Stomach smooth muscle (tissue), 2 donors: ENCODE measurements around the gene MGAM2.

Source experiments
- H3K27ac ChIP-seq: one replicate; pipeline ENCODE4 v1.7.0; 2013; ENCODE audit warnings: mild to moderate bottlenecking, low read length, inconsistent platforms
- H3K27me3 ChIP-seq, 2 donors: one replicate each; pipeline ENCODE4 v1.7.0; 2013; ENCODE audit warnings: low read length in 2 of 2; ENCODE audit not compliant: insufficient read depth in 2 of 2, control insufficient read depth in 1 of 2
- H3K36me3 ChIP-seq, 2 donors: one replicate each; pipeline ENCODE4 v1.7.0; 2013; ENCODE audit warnings: low read length in 2 of 2; ENCODE audit not compliant: control insufficient read depth in 2 of 2, insufficient read depth in 2 of 2
- H3K4me1 ChIP-seq: one replicate; pipeline ENCODE4 v1.7.0; 2013; ENCODE audit warnings: low read length; ENCODE audit not compliant: control insufficient read depth, insufficient read depth
- H3K4me3 ChIP-seq, 2 donors: one replicate each; pipeline ENCODE4 v1.7.0; 2013; ENCODE audit warnings: low read length in 2 of 2
- H3K9ac ChIP-seq, 2 donors: one replicate each; pipeline ENCODE4 v1.7.0; 2013; ENCODE audit warnings: low read length in 2 of 2, mild to moderate bottlenecking in 1 of 2
- H3K9me3 ChIP-seq, 2 donors: one replicate each; pipeline ENCODE4 v1.7.0; 2013; ENCODE audit warnings: low read length in 2 of 2; ENCODE audit not compliant: control insufficient read depth in 2 of 2
- donor health status: healthy.
- donor health status: Pancreatic carcinoma.

Gene MGAM2

DNA sequence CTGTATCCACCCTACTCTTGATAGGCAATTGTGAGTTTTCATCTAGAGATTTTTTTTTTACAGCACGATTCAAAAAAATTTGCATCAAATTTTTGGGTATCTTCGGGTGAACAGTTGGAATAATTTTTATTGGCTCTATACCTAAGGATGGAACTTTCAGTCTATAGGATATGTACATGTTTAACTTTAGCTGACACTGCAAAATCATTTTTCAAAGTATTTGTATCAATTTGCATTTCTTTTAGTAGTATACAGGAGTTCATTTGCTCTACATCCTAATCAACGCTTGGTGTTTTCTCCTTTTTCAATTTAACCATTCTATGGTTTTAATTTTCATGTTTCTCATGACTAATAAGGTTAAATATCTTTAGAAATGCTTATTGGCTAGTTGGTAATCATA lies 11.7 kb downstream of the MGAM2 start:
- no peaks in the 10 kb centered on the region for H3K27me3 ChIP-seq
- no peak overlapping the region for H3K4me3 ChIP-seq
- H3K9me3 ChIP-seq, result no peaks in the 10 kb centered on the region
- no peaks in the 10 kb centered on the region for H3K4me1 ChIP-seq
- H3K27ac ChIP-seq, result no peak overlapping the region
- H3K9ac ChIP-seq, result no peak overlapping the region
- no peaks in the 10 kb centered on the region for H3K36me3 ChIP-seq

GRCh38 chr7:142125256-142125955 lies 13.9 kb downstream of the MGAM2 start:
- Histone ChIP-seq H3K9me3 (no peaks in the 10 kb centered on the region), H3K4me1 (no peaks in the 10 kb centered on the region), H3K27ac (no peak overlapping the region), H3K27me3 (no peaks in the 10 kb centered on the region), H3K4me3 (no peak overlapping the region), H3K9ac (no peak overlapping the region), H3K36me3 (no peaks in the 10 kb centered on the region)

DNA sequence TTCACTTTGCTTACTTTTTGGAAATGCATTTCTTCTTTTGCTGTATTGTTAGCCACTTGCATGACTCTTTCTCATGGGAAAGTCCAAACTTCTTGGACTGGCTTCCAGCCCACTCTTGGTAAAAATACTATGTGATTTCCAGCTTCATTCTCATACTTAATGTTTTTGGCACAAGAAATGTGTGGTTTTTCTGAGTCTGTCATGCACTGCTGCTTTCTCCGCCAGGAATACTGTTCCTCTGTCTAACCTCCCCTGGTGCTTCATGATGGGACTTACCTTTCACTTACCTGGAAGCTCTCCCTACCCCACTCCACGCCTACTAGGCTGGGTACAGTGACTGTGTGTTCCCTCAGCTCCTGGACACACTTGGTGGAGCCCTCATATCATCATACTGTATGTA lies 18.7 kb downstream of the MGAM2 start:
- no peaks in the 10 kb centered on the region for H3K27me3 ChIP-seq
- H3K4me3 ChIP-seq, result no peak overlapping the region
- no peaks in the 10 kb centered on the region for H3K9me3 ChIP-seq
- H3K4me1 ChIP-seq, result no peaks in the 10 kb centered on the region
- no peak overlapping the region for H3K27ac ChIP-seq
- H3K36me3 ChIP-seq, result no peaks in the 10 kb centered on the region
- H3K9ac ChIP-seq, result no peak overlapping the region

- H3K9ac ChIP-seq, result no peak overlapping the region
- no peak overlapping the region for H3K27ac ChIP-seq
- no peaks in the 10 kb centered on the region for H3K9me3 ChIP-seq
- H3K4me1 ChIP-seq, result no peaks in the 10 kb centered on the region
- no peaks in the 10 kb centered on the region for H3K27me3 ChIP-seq
- H3K4me3 ChIP-seq, result no peak overlapping the region
- no peaks in the 10 kb centered on the region for H3K36me3 ChIP-seq
Observed at GRCh38 chr7:142131439-142132185, 20.1 kb downstream of the MGAM2 start.

DNA sequence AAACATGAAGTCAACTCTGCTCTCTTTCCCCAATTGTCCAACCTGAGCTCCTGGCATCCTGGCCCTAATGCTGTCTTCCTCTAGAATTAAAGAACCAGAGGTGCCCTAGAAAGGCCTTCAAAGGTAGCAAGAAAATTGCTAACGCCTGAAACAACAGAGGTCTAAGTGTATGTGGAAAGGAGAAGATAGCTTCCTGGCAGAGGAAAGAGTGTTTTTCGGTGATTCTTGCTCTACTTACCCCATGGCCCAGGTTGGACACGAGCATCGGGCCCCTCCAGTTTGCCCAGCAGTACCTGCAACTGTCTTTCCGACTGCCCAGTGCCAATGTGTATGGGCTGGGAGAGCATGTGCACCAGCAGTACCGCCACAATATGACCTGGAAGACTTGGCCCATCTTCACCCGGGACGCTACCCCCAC lies 22.2 kb downstream of the MGAM2 start:
- Histone ChIP-seq H3K27me3 (no peaks in the 10 kb centered on the region), H3K36me3 (no peaks in the 10 kb centered on the region), H3K27ac (no peak overlapping the region), H3K9me3 (no peaks in the 10 kb centered on the region), H3K4me3 (no peak overlapping the region), H3K4me1 (no peaks in the 10 kb centered on the region), H3K9ac (no peak overlapping the region)

DNA sequence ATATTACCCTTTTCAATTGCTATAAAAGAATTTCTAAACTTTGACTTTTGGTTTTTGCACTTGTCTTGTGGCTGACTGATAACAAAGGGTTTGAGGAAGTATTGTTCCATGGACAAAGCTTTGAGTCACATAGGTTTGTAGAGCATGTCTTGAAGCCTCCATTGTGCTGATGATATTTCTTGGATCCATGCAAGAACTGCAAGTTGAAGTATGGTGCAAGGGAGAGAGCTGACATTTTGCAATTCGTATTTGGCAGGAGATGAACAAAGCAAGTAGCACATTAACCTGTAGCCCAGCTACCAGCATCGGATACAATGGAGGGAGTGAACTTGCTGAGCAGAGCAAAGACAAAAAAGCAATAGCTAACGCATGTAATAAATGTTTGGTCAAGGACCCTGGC lies 23.4 kb downstream of the MGAM2 start:
- no peaks in the 10 kb centered on the region for H3K9me3 ChIP-seq
- no peak overlapping the region for H3K27ac ChIP-seq
- H3K9ac ChIP-seq, result no peak overlapping the region
- no peaks in the 10 kb centered on the region for H3K36me3 ChIP-seq
- H3K4me3 ChIP-seq, result no peak overlapping the region
- H3K4me1 ChIP-seq, result no peaks in the 10 kb centered on the region
- no peaks in the 10 kb centered on the region for H3K27me3 ChIP-seq

DNA sequence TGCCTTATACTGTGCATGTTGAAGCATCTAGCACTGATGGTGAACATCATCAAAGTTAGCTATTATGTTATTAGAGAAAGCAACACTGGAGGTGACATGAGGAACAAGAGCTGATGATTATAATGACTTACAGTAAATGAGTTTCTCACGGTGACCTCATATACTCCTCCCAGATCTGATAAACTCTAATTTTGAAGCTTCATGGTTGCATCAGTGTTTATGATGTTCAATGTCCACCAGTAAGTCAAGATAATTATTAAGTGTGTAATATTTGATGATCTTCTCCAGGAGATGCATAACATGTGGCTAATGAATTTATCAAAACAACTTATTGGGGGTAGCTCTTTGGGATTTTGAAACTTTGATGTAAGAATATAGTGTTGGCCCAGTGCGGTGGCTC lies 27.5 kb downstream of the MGAM2 start:
- no peak overlapping the region for H3K27ac ChIP-seq
- no peak overlapping the region for H3K4me3 ChIP-seq
- no peaks in the 10 kb centered on the region for H3K4me1 ChIP-seq
- H3K9me3 ChIP-seq, result no peaks in the 10 kb centered on the region
- H3K9ac ChIP-seq, result no peak overlapping the region
- H3K27me3 ChIP-seq, result no peaks in the 10 kb centered on the region
- H3K36me3 ChIP-seq, result no peaks in the 10 kb centered on the region

DNA sequence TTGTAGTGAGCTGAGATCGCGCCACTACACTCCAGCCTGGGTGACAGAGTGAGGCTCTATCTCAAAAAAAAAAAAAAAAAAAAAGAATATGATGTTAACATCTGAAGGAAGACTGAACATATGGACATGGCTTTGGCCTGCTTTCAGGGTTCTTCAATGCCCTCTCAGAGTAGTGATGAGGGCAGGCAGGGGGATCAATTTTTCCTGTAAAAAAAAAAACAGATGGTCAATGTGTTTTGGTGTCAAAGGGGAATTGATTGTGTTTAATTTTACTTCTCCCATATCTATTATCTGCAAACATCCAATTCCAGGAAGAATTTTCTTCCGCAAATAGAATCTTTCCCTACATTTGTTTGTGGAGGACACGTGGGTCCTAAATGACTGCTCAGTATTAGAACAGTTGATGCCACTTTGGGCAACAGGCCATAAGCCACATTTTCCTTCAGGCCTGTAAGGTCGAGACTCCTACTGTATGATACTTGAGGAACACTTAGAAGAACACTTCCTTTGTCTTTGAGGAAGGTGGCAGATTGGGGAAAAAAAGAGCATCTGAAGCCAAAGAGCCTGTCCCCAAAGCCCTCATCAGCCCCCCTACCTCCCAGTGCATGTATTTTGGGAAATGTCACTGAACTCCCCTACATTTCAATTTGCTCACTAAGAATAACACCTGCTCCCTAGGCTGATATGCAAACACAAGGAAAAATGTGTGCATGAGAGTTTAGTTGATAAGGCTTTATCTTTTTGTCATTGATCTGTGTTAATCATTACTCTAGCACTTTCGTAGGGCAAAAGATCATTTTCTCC lies 28.3 kb downstream of the MGAM2 start:
- no peaks in the 10 kb centered on the region for H3K36me3 ChIP-seq
- no peak overlapping the region for H3K27ac ChIP-seq
- H3K9ac ChIP-seq, result no peak overlapping the region
- H3K9me3 ChIP-seq, result no peaks in the 10 kb centered on the region
- no peak overlapping the region for H3K4me3 ChIP-seq
- no peaks in the 10 kb centered on the region for H3K27me3 ChIP-seq
- no peaks in the 10 kb centered on the region for H3K4me1 ChIP-seq

DNA sequence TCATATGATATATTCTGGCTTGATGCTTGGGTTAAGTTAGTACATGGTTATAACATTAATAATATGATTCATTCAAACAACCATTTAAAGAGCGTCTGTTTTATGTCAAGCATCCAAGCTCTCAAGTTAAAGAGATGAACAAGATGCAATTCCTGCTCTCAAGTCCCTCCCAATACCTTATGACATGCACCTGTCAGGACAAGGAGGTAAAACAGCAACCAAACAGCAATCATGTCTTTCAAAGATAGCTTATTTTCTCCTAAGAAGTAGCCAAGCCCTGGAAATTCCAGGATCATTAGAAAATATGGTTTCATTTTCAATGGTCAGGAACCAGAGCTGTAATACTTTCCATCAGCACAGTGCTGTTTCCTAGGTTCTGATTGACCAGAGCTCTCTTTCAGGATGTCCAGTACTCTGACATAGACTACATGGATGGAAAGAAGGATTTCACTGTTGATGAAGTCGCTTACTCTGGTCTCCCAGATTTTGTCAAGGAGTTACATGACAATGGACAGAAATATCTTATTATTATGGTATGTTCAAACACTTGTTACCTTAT lies 29.0 kb downstream of the MGAM2 start:
- Histone ChIP-seq H3K36me3 (no peaks in the 10 kb centered on the region), H3K9me3 (no peaks in the 10 kb centered on the region), H3K27ac (no peak overlapping the region), H3K4me3 (no peak overlapping the region), H3K4me1 (no peaks in the 10 kb centered on the region), H3K27me3 (no peaks in the 10 kb centered on the region), H3K9ac (no peak overlapping the region)

DNA sequence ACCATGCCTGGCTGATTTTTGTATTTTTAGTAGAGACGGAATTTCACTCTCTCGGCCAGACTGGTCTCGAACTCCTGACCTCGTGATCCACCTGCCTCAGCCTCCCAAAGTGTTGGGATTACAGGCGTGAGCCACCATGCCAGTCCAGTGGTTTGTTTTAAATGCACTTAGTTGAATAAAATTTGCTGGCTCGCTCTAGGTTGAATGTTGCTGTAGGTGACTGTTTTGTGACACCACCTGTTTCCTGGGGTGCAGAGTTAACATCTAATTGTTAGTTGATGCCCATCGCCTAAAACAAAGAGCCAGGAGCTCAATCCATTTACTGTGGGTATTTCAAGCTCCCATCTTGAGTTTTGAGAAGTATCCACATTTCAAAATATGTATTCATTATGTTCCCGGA lies 31.2 kb downstream of the MGAM2 start:
- H3K27ac ChIP-seq, result no peak overlapping the region
- H3K9ac ChIP-seq, result no peak overlapping the region
- no peaks in the 10 kb centered on the region for H3K9me3 ChIP-seq
- no peaks in the 10 kb centered on the region for H3K4me1 ChIP-seq
- H3K4me3 ChIP-seq, result no peak overlapping the region
- H3K27me3 ChIP-seq, result no peaks in the 10 kb centered on the region
- no peaks in the 10 kb centered on the region for H3K36me3 ChIP-seq
